Left renal pelvis (tissue), 4 donors: Measurements from ENCODE around the gene PROSER2. TPM values are rescaled to one million over a fixed set of nuclear protein-coding genes. Genes with fewer than 3 reads are reported as not detected.

ENCODE experiments used
- DNase-seq, 4 donors: peaks; one replicate each; pipeline ENCODE4 v3.0.0-alpha.2; 2013; ENCODE audit warnings: low read depth in 4 of 4, low spot score in 3 of 4
- polyA plus RNA-seq, 4 donors: library from polyadenylated mRNA; unstranded; fragments of 120-200 nt; gene quantifications; one replicate each; pipeline ENCODE4 v1.2.1, GENCODE V29; 2013; ENCODE audit not compliant: insufficient read length in 4 of 4

PROSER2 gene, protein sequence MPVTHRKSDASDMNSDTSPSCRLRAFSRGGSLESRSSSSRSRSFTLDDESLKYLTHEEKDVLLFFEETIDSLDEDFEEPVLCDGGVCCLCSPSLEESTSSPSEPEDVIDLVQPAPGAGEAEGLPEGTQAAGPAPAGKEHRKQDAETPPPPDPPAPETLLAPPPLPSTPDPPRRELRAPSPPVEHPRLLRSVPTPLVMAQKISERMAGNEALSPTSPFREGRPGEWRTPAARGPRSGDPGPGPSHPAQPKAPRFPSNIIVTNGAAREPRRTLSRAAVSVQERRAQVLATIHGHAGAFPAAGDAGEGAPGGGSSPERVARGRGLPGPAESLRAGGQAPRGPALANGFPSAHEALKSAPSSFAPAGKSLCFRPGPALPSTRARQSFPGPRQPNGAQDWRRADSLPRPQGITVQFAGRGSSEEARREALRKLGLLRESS
- polyA plus RNA-seq, result 1 to 10 TPM; 4.9 to 7.8 (median 5.6) TPM

DNA sequence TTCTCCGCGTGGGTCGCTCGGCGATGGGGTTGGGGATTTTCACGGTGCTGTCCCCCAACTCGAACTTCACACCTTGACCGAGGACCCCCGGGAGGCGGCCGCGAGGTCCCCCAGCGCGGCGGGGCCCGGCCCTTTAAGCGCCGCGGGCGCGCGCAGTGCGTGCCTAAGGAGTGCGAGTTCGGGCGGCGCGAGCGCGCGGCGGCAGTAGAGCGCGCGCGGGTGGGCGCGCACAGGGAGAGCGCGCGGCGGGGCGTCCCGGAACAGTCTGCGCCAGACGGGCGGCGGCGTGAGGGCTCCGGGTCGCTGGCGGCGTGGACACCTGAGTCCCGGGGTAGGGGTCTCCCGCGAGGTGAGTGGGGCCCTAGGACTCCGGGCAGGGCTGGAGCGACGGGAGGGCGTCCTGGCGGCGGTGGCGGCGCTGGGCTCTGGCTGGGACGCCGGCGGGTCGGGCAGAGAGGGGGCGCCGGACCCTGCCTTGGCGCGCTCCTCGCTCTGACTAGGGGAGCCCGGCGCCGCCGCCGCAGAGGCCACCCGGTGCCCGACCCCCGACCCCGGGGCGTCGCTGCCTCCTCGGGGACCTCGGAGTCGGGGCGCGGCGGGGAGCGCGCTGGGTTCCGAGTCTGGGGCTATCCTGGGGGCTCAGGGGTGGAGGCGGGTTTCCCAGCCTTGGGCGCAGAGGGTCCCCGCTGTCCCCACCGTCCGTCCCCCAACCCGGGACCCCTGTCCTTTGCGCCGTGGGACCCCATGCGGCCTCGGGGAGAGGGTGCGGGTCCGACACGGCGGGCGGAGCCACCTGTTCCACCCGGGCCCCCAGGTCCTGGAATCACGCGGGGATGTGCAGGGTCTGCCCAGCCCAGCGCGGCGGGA is at the start of gene PROSER2:
Gene PROSER2 (plus strand): TSS at position 235 of the 867 bp plus-strand sequence. CDS start 28,722 bp downstream, outside the sequence.
- DNase-seq, result peak in 1 of 4 donors; percentile 57

DNA sequence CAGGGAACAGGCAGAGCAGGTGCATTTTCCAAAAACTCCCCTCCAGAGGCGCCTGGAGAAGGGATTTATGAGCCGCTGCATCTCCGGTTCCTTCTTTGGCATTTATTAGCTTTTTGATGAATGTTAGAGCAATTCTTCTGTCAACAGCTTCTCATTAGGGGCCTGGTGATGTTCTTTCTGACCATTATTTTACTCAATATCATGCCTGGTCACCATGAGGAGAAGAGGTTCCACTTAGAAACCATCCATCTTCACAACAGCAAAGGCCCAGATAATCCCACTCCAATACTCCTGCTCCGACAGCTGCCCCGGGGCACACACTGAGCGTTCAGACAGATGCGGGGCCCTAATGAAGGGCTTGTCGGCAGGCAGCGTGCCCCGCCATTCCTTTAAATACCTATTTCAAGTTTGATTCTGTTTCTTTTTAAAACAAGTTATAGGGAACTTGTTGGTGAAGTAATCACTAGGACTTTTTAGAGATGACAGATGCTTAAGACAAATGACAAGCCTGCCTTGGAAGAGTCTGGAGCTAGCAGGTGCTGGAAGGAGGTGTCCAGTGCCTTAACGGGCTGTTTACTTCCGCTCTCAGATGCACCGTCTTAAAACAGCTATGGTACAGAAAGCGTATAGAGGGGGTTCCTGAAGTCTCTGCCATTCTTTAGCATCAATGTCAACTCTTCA is 49.3 kb upstream of the PROSER2 start:
- DNase-seq, result peak in 1 of 4 donors; percentile 48

DNA sequence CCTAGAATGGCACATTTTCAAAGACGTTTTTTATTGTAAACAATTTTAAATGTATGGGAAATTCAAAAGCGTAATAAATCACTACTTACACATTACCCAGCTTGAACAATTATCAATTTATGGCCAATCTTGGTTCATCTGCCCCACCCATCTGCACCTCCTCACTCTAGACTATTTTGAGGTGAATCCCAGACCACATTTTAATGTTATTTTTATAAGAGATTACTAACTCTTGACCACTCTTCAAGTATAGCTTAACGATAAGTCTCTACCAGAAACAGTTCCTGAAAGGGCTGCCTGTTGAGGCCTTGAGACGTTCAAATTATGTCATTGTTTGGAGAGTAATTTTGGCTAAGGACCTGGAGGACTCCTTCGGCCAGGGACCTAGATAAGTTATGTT is 47.7 kb upstream of the PROSER2 start:
- DNase-seq, result no peak

DNA sequence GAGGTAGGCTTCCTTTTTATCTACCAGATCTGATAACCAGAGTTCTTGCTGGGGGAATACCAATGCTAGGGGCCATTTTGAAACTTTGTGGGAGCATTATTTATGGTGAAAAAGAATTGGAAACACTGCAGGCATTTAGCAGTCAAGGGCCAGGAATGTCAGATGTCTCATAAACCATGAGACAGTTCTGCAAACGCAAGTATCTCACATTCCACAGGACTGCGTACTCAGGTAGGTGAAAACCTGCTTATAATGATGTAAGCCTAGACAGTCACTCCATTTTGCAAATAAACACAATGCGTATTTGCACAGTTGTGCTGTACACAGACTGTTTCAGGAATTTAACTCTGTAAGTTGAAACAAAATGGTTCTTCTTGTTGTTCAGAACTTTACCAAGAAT is 47.1 kb upstream of the PROSER2 start:
- no peak for DNase-seq

DNA sequence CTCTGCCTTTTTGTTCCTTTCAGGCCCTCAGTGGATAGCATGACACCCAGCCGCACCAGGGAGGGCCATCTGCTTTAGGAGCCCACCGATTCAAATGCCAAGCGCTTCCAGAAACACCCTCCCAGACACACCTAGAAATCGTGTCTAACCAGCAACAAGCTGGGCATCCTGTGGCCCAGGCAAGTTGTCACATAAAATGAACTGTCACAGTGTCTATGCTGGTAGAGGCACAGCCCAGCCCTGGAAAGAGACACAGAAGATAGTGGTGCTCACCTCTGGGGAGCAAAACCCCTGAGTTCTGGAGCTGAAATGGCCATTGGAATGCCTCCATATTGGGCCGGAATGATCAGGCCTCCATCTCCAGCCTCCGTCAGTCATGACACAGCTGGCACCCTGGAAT is 42.0 kb upstream of the PROSER2 start:
- DNase-seq, result no peak

DNA sequence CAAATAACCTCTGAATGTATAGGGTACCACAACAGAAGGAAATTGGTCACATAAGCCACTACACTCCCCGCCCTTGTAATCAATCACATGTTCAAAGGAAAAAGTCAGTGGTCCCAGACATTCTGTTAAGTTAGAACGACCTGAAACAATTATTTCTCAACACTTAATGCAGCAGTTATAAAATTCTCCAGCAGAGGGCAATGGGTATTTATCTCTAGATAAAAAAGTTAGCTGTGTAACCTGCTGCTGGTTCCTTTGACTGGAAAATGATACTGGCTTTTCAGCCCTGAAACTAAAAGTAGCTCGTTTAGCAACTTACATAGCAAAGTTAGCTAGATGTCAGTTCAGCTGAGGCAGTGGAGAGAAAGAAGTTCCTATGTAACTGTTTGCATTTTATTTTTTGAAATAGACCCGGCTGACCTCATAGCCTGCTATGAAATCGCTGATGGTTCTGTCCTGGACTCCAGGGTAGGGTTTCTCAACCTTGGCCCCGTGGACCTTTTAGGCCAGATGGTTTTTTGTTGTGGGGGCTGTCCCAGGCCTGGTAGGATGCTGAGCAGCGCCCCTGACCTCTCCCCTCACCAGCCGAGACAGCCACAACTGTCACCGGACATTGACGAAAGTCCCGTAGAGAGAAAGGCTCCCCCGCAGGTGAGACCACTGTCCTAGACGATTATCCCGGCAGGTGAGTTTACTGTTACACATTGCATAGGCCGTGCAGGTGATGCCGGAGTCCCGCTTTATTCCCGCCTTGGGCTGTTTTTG is 40.2 kb upstream of the PROSER2 start:
- DNase-seq, result peak in 2 of 4 donors; percentile 51 to 70

DNA sequence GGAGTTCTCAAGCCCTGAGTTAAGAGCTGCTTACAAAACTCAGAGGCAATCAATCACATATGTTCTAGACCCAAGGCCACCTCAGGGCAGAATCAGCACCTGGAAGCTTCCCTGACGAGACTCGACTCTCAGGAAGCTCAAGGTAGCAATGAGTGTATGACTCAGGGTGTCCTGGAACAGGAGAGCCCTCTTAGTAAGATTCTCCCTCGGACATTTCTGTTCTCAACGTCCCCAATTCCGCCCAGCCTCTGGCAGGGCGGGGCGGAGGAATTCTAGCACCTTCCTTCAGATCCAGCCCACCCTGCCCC is 39.6 kb upstream of the PROSER2 start:
- no peak for DNase-seq

DNA sequence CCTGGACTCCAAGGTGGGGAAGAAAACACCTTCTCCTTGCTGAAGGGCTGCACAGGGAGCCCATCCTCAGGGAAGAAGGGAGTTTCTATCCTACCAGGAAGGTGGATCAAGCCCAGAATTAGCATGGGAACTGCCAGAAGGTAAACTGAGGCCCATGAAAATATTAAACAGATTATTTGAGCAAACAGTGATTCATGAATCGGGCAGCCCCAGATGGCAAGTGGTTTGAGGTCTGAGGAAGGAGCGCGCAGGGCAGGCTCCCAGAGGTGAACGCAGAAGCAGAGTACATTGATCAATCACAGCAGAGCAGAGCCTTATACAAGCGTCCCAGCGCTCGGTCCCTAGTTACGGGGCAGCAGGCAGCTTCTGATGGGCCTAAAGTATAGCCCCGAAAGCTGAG is 35.8 kb upstream of the PROSER2 start:
- no peak for DNase-seq

DNA sequence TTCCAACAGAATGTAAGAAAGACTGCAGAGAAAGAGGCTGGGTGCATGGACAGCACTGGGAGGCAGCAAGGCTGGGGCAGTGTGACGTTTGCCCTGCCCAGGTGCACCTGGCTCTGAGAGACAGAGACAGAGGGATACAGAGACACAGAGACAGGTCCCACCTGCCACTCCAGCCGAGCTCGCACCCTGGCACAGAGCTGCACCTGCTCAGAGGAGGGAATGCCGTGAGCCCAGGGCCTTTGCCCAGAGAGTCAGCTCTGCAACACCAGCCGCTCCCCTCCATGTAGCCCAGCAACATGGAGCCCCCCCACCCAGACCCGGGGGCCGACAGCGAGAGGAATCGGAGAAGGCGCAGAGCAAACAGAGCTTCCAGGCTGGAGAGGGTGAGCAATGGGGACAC is 35.3 kb upstream of the PROSER2 start:
- DNase-seq, result no peak

DNA sequence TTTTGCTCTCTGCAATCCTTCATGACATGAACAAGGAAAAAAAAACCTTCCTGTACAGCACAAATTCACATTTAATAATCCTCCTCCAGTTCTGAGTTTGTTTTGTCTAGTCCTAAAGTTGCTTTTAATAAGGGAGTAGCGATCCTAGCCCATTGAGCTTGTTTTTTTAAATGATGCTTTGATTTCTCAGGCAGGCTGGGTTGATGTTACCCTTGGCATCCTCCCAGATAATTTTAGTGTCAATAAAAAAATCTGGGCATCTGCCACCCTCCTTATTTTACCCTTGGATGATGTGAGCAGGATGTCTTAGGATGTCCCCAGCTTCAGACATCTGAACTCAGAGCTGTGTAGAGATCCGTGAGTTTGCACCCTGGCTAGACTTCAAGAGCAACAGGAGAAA is 33.9 kb upstream of the PROSER2 start:
- no peak for DNase-seq

DNA sequence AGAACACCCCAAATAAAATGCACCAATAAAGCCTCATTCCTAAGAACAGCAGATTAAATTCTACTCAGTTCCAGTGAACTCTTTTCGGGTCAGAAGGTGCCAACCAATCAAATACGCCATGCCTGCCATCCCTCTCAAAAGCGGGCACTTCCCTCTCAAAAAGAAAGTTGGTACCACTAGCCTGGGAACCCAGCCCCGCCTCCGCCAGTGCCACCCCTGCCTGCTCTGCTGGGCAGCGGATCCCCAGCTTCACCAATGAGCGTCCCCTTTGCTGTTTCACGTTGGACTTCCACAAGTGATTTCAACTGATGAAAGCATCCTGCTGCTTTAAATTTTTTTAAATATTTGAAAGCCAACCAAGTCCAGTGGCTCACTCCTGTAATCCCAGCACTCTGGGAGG is 33.2 kb upstream of the PROSER2 start:
- no peak for DNase-seq

DNA sequence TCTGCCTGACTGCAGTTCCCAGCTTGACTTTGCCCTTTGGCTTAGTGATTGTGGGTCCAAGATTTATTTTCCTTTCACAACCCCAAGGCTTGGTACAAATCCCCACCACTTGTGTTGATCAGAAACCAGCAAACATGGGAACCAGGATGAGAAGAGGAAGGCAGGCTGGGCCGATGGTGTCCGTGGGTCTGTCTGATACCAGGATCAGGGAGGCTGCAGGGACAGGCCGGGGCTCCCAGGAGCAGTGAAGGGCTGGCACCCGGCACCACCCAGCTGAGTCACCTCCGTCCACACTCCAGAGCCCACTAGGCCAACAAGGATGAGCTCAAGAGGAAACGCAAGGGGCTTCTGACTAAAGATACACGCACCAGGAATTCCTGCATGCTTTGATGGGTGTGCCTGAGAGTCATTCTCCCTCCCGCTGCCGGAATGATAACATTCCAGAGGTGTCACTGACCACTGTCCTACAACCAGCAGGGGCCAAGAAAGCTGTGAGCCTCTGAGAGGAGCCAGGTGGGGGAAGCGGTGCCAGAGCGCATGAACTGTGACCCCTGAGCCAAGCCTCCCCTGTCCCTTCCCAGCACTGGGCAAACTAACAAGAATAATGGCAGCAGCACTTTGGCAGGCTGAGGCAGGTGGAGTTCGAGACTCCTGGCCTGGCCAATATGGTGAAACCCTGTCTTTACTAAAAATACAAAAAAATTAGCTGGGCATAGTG is 29.2 kb upstream of the PROSER2 start:
- no peak for DNase-seq

DNA sequence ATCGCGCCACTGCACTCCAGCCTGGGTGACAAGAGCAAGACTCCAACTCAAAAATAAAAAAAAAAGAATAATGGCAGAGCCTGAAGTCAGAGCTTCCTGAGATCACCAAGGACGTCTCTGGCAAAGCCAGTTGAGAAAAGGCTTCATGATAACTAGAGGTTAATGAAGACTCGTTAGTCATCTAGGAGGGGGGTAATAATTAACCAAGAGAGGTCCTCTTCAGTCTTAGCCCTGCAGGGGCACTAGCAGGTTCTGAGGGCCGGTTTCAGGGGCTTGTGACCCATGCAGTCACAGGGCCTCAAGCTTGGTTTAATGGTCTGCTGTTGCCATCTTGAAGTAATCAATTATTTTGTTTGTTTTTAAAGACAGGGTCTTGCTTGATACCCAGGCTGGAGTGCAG is 28.6 kb upstream of the PROSER2 start:
- no peak for DNase-seq

DNA sequence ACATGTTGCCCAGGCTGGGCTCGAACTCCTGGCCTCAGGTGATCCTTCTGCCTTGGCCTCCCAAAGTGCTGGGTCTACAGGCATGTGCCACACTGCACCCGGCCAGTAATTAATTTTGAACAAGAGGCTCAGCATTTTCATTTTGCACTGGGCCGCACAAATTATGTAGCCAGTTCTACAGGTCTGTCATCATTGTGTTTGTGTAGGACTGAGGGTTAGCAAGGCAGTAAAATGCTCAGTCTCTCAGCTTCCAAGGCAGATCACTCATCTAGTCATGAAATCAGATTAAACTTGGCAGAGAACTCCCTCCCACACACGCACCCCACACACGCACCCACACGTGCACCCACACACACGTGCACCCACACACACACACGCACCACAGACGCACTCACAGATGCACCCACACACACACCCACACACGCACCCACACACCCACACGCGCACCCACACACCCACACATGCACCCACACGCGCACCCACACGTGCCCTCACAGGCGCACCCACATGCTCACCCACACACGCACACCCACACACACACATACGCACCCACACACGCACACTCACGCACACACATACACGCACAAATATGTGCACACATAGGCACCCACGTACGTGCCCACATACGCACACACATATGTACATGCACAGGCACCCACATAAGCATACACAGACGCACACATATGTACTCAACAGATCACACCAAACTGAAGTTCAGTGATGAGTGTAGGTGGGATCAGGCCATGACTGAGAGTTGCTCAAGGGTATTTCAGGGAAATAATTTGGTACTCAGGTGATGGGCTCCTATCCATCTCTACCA is 27.8 kb upstream of the PROSER2 start:
- no peak for DNase-seq

DNA sequence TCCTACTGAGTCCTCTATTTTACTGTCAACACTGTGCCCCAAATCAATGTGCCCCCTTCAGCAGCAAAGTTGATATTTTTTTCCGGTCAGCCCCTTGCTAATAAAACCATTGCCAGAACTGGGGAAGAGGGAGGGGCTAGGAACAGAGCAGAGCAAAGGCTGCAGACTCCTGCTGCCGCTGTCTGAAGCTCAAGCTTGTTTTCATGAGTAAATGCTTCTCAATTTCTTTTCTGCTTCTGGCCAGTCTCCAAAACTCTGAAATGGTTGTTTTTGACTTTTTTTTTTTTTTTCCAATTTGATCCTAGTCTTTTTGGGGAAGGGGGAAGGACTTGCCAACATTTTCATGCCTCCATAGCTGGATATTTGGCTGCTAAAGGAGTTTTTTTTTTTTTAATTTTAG is 26.7 kb upstream of the PROSER2 start:
- DNase-seq, result no peak

DNA sequence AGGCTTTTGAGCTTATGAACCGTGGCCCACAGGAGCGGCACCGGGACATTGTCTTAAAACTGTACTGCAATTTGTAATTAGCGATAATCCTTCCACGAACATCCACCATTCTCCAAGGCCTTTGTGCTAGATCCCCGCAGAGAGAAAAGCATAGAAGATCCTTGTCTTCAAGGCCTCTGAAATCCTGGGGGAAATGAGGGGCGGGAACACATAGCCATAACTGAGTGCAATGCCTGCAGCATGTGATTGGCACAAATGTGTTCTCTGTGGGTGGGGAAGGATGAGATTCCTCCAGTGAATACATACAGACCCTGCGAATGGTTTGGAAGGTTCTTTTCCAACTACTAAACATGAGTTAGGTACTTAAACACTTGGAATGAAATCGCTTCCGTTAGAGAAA is 25.9 kb upstream of the PROSER2 start:
- no peak for DNase-seq

DNA sequence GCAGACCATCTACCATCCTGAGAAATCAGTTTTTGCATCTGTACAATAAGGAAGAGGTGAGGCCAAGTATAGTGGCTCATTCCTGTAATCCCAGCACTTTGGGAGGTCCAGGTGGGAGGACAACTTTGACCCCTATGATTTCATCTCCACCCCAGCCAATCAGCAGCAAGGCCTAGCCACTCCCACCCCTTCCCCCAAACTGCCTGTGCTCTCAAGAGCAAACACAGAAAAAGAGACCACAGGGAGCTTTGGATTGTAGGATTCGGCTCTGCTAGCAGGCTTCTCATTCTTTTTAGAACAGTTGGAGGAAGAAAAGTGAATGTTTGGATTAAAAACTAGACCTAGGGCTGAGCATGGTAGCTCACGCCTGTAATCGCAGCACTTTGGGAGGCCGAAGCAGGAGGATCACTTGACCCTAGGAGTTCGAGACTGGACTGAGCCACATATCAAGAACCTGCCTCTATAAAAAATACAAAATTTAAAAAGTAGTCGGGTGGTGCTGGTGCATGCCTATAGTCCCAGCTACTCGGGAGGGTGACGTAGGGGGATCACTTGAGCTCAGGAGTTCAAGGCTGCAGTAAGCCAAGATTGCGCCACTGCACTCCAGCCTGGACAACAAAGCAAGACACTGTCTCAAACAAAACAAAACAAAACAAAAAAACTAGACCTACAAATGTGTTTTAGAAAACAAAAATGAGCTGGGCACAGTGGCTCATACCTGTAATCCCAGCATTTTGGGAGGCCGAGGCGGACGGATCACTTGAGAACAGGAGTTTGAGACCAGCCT is 25.1 kb upstream of the PROSER2 start:
- DNase-seq, result no peak
